CD4-positive, alpha-beta T cell treated with Interleukin-6 at 100 ng/mL for 8 hours (primary cell): ENCODE measurements around the gene PCDHGA1.
A peak's percentile ranks its signal among the peaks of the same experiment; 100 is the strongest.

Experiments
- DNase-seq: peaks from one replicate; pipeline ENCODE4 v3.0.0-alpha.2; 2020; ENCODE audit warnings: mixed read lengths, low spot score

Gene PCDHGA1

DNA sequence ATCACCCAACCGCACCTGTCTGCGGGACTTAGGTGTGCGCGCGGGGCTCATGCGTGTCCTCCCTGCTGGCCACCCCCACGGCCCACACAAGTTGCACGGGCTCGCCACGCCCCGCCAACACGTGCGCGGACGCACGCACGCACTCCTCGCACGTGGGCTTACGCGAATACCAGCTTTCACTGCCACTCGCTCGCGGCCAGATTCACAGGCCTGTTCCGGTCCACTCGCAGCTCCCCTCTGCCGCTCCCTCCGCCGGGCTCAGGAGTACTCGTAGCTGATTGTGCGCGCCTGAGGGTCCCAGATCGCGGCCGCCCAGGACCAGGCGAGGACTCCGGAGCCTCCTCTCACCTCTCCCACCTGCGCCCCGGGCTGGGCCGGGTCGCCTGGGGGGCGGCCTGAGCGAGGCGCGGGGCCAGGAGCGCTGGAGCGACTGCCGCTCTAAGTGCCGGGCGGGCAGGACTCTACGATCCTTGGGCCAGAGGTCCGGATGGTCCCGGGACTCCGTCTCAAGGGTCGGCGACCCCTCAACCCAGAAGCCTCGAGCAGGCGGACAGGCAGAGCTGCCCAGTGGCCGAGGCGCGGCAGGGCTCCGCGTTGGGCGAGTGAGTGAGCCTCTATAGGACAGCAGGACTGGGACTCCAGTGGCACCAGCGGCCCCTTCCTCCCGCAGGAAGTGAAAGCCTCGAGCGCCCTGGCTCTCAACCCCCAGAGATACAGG lies 162.0 kb downstream of the PCDHGA1 start:
- DNase-seq = no peak

DNA sequence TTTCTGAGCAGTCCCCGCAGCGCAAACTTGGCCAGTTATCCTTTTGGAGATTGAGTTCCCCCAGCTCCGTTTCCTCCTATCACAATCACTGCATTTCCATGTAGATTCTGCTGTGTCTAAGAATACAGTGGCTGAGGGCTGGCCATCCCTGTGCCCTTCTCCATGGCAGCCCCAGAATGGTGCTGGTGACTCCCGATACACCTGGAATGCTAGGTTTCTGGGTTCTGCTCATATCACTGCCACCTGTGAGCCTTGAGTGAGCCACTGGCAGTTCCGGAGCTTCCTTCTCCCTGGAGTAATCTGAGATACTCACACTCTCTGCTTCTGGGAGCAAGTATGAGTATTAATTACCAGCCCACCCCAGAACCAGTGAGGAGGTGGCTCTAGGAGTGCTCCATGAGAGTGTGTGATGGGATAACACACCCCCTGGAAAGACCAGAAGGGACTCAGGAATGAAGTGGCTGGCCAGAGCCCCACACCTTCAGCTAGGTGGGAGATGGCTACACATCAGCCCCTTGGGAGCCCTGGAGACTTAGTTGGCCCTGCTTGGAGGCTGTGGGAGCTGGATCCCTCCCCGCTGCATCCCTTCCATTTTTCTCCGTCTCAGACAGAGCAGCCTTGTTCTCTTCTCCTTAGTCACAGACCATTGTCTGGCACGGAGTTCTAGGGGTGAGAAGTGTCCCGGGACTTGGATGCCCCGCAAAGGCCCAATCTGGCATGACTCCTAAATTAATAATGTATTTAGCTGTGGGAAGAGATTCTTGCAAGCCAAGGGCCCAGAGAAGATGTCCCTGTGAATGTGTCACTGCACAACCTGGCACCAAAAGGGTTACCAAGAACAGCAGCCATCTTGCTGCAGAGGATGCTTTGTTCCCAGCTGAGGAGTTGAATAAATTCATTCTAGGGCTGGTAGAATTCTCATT lies 163.4 kb downstream of the PCDHGA1 start:
- no peak for DNase-seq

DNA sequence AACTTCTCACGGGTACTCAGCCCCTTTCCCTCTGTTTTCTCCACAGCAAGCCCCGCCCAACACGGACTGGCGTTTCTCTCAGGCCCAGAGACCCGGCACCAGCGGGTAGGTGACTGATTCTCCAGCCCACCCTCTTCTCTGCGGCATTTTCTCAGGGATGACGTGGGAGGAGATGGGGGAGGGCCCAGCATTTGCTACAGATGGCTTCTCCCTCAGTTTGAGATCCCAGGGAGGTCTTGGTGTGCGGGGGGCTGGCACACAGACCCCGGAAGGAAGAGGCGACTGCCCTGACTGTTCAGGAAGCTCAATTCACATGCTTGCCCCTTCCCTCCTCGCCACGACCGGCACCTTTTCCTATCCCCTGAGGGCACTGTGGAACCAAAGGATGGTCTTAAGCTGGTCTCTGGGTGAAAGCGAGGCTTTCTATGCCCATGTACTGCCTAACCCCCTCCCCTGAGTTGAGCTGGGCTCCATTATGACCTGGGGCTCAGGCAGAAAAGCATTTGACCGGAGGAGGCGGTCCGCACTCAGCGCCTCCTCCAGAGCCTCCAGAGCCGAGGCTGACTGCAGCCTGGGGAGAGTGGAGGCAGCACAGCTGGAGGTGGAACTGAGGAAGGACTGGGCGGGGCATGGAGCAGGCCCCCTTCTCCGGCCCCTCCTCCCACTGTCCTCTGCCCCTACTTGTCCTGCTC lies 164.6 kb downstream of the PCDHGA1 start:
- no peak for DNase-seq

DNA sequence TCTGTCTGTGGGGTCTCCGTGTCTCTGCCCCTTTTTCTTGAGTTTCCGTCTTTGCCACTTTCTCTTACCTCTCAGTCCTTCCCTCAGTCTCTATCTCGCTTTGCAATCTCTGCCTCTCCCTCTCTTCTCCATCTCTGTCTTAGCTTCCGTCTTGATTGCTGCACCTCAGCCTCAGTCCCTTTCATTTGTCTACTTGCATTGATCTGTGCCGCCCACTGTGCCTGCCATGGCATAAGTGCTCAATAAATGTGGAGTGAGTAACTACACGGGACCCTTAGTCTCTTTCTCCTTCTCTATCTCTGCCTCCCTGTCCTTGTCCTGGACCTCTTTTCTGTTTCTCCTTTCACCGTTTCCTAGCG lies 165.1 kb downstream of the PCDHGA1 start:
- no peak for DNase-seq

DNA sequence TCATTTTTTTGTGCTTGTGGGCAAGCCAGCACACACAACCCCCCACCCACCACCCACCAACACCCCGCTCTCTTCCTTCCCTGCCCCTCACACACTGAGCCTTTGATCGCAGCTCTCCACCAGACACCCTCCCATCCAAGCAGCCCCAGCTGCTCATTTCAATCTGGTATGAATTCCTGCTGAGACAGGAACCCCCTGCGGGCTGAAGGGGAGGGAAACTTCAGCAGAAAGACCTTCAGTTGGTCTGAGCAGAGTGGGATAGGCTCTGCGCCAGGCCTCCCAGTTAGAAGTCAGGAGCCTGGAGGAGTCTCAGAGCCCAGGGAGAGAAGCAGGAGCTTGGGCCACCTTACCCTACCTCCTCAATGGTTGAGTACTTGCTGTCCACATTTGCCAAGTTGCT lies 165.7 kb downstream of the PCDHGA1 start:
- DNase-seq = no peak

DNA sequence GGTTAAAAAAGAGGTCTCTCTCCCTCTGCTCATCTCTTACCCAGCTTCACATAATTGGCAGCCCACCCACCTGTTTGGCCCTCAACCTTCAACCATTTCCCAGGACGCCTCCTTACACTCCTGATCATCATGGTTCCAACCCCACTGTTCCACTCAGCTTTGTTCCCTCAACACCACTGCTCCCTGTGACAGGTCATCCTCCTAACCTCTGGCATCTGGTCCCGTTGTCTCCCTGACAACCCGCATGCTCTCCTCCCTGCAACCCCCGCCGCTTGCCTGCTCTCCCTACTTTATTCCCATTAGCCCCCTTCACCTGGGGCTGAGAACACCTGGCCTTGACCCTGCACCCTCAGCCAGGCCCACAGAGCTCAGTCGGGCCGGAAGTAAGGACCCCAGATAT lies 171.4 kb downstream of the PCDHGA1 start:
- DNase-seq = no peak

DNA sequence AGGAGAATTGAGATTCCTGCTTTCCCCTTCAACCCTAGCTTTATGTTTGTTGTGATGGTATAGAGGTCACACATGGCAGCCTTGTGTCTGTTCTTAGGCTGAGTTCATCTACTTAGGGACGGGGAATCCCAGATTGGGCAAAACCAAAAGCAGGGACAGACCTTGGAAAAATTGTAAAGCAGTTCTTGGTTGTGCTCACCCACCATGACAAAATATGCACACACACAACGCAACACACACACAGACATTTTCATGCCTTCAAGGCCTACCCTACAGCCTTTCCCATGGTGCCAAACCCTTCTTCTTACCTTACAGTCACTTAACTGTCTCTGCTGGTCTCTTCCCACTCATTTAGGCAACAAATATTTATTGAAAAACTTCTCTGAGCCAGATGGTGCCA lies 173.4 kb downstream of the PCDHGA1 start:
- no peak for DNase-seq

DNA sequence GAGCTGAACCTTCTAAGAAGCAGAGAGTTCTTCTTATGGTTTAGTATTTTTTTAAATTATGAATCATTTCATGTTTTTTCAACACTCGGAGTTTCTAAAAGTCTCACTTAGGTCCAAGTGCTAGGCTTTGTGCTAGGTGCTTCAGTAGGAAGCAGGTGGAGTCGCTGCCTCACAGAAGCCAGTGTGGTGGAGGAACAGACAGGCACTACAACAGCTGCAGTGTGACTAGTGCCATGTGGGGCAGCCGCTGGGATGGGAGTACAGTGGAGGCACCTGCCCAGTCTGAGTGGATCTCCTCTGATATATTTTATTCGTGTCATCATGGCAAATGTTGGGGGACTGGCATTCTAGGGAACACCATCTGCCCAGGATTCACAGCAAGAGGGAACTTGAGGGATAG lies 173.9 kb downstream of the PCDHGA1 start:
- DNase-seq = no peak

DNA sequence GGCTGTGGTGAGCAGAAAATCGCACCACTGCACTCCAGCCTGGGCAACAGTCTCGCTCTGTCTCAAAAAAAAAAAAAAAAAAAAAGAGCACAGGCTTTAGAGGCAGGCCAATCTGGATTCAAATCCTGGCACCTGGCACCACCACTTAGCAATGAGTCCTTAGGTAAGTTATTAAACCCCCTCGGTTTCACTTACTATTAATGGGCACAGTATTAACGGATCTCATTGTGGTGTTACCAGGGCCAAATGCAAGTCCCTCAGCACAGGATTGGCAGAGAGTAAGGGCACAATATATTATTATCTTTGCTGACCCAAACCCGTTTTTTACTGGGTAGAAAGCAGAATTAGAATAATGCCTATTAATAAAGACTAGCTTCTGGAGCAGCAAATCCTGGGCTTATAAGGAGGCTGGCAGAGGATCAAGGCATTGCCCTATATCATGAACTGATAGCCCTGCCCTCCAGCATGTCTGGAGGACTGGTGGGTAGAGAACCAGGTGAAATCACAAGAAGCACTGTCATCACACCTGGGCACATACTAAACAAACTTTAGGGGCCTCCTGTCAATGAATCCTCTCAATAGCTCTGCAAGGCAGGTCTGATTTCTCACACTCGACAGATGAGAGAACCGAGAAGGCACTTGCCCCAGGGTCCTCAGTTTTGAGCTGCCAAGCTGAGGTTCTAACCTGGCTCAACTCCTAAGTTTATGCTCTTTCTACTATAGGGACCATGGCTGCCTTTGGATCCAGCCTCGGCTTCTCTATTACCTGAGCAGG lies 176.3 kb downstream of the PCDHGA1 start:
- no peak for DNase-seq

DNA sequence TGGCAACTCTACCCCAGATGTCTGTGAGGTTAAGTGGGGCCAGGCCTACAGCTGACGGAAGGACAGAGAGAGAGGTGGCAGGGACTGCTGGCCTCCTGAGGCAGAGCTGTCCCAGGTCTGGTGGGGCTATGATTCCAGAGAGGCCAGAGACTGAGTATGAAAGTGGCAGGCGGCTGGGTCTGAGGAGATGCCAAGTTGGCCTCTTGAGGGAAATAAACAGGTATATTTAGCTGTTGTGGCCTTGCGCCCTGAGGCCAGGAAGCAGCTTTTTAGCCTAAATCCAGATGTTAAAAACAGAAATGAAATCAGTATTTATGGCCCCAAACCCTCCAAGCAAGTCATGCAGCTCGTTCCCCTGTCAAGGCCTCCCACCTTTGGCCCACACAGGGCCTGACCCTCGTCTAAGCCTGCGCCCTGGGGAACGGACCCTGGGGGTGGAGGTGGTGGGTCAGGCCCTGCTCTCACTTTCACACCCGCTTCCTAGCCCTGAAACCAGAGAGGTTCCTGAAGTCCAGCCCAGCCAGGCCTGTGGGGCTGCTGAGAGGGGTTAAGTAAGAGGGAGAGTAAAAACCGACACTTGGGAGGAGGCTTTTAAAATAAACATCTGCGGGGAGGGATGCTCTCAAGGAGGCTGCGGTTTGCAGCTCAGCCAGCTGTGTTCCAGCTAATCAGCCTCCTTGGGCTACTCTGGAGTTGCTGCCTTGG lies 177.2 kb downstream of the PCDHGA1 start:
- no peak for DNase-seq

DNA sequence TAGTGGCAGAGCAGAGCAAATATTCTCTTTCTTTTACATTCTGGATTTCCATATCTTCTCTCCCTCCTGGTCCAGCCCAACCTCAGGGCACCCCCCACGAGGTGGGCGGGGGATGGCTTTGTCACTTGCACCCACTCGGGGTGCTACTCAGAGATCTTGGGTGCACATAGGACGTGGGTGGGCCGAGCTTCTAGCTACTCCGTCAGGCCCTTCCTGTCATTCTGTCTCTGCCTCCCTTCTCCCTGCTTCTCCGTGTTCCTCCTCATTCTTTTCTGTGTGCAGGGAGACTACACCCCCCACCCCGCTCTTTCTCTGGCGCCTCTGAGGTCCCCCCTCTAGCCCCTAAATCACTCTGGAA lies 178.1 kb downstream of the PCDHGA1 start:
- no peak for DNase-seq

DNA sequence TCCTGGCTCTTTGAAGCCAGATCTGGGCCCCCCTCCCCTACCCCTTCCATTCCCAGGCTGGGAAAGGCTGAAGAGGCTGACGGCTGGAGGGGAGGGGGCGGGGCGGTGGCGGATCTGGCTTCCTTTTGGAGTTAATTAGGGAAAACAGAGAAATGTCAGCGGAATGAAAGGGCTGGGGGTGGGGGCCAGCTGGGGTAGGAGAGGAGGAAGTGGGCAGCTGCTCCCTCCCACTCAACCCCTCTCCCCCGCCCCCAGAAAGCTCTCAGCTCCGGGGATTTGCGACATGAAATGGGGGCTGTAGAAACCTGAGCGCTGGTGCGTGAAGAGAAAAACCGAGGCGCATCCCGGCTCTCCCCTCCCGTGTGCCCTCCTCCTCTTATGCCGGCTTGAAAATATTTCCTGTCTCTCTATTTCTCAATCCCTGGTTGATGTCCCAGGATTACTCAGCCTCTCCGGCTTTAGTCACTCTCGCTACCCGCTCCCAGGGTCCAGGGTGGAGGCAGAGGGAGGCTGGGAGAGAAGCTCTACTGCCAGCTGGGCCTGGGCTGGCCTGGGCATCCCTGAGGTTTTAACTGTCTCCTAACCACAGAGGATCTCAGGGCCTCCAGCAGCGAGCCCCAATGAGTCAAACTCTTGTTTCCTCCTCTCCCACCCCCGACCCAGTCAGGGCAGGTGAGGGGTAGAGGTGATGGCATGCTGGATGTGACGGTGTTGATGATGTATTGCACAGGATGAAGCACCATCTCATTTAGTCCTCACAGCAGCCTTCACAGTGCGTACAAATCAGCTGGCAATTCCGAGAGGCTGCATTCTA lies 178.7 kb downstream of the PCDHGA1 start:
- no peak for DNase-seq

DNA sequence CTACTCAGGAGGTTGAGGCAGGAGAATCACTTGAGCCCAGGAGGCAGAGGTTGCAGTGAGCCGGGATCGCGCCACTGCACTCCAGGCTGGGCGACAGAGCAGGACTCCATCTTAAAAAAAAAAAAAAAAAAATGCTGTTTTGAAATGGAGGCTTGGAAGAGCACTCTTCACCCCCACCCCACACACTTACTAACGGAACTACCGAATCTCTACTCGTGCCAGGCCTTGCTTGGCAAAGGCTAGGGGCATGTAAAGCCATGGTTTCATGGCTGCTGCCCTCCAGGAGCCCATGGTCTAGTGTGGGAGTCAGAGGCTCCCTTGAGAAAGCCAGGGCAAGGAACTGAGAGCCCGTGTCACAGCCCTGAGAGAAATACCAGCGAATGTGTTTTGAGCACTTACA lies 179.8 kb downstream of the PCDHGA1 start:
- no peak for DNase-seq

DNA sequence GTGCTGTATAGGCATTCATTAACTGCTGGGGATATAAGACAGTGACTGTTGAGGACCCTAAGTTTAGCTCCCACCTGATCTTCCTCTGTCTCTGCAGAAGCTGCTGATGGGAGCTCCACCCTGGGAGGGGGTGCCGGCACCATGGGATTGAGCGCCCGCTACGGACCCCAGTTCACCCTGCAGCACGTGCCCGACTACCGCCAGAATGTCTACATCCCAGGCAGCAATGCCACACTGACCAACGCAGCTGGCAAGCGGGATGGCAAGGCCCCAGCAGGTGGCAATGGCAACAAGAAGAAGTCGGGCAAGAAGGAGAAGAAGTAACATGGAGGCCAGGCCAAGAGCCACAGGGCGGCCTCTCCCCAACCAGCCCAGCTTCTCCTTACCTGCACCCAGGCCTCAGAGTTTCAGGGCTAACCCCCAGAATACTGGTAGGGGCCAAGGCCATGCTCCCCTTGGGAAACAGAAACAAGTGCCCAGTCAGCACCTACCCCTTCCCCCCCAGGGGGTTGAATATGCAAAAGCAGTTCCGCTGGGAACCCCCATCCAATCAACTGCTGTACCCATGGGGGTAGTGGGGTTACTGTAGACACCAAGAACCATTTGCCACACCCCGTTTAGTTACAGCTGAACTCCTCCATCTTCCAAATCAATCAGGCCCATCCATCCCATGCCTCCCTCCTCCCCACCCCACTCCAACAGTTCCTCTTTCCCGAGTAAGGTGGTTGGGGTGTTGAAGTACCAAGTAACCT lies 180.7 kb downstream of the PCDHGA1 start:
- DNase-seq = no peak

DNA sequence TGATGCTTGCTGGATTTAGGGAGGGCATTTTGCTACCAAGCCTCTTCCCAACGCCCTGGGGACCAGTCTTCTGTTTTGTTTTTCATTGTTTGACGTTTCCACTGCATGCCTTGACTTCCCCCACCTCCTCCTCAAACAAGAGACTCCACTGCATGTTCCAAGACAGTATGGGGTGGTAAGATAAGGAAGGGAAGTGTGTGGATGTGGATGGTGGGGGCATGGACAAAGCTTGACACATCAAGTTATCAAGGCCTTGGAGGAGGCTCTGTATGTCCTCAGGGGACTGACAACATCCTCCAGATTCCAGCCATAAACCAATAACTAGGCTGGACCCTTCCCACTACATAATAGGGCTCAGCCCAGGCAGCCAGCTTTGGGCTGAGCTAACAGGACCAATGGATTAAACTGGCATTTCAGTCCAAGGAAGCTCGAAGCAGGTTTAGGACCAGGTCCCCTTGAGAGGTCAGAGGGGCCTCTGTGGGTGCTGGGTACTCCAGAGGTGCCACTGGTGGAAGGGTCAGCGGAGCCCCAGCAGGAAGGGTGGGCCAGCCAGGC lies 181.5 kb downstream of the PCDHGA1 start:
- DNase-seq = no peak

DNA sequence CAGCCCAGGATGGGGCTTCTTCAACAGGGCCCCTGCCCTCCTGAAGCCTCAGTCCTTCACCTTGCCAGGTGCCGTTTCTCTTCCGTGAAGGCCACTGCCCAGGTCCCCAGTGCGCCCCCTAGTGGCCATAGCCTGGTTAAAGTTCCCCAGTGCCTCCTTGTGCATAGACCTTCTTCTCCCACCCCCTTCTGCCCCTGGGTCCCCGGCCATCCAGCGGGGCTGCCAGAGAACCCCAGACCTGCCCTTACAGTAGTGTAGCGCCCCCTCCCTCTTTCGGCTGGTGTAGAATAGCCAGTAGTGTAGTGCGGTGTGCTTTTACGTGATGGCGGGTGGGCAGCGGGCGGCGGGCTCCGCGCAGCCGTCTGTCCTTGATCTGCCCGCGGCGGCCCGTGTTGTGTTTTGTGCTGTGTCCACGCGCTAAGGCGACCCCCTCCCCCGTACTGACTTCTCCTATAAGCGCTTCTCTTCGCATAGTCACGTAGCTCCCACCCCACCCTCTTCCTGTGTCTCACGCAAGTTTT lies 182.1 kb downstream of the PCDHGA1 start:
- peak; percentile 82 for DNase-seq

DNA sequence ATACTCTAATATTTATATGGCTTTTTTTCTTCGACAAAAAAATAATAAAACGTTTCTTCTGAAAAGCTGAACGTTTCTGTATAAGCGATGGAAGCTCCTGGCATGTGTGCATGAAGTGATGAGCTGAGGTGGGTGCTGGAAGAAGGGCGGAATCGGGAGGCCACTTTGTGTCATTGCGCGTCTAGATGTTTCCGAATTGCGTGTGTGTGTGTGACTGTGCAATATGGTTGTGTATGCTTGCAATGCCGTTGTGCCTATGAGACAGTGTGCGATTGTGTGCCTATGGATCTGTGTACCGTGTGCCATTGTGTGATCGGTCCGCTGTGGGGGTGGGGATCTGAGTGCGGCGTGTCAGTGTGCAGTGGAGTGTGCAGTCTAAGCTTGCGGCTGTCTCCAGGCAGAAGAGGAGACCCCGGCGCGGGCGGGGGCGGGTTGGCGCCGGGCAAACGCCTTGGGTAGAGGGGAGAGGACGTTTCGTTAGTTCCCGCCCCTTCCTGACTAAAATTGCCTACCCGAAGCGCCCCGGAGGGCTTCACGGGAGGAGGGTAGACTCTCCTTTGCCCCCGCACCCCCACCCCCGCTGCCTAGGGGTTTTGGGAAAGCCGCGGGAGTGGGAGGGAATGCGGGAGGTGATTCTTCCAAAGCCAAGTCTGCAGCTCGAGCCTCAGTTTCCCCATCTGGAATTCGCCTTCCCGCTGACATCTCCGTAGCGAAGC lies 182.8 kb downstream of the PCDHGA1 start:
- DNase-seq = peak; percentile 12

DNA sequence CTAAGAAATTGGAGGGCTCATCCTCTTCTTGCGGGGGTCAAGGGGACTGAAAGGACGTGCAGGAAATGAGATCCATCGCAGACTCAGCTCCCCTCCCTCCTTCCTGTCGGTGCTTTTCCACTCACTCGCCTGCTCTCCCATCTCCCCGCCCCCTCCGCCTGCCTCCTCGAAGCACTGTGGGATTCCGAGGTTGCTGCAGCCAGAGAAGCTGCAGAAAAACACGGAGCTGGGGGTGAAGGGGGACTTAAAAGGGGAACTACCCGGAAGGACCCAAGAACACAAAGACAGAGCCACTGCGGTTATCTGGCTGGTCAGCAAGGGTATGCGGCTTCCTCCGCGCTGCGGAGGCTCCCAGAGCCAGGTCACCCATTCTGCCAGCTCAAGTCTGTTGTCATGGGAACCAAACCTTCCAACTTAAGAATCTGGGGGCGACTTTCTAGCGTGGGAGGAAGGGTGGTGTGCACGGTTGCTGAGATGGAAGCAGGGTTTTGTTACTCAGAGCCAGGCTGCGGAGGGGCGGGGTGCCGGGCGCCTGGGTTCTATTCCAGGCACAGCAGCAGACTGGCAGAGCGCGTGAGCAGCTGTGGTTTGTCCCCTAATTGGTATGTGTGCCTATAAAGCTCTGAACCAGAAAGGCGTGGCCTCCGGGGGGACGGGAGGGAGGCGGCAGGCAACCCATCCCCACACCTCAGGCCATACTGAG lies 183.5 kb downstream of the PCDHGA1 start:
- DNase-seq = peak; percentile 25
